Fibroblast of villous mesenchyme (primary cell): ENCODE measurements around the gene ITPRID1. TPM values are rescaled to one million over a fixed set of nuclear protein-coding genes. Genes with fewer than 3 reads are reported as not detected.

Experiments
- DNase-seq: peaks from one replicate; pipeline ENCODE4 v3.0.0-alpha.2; 2010; ENCODE audit warnings: low read depth
- H3K4me3 ChIP-seq: 2 replicates; pipeline ENCODE4 v1.5.1; 2011; ENCODE audit warnings: low read depth, mild to moderate bottlenecking, low read length
- CTCF ChIP-seq: IDR thresholded peaks from 2 replicates; pipeline ENCODE4 v1.5.1; 2012; ENCODE audit warnings: low read depth, mild to moderate bottlenecking, low read length; ENCODE audit not compliant: insufficient read depth
- total RNA-seq: library from RNA; depleted of rRNA; stranded (reverse); fragments of >200 nt; gene quantifications from 2 replicates; pipeline ENCODE4 v1.2.3, GENCODE V29; 2012

Gene ITPRID1
- total RNA-seq, 1 donor, result not detected

GRCh38 chr7:31476941-31477677 is 36.8 kb upstream of the ITPRID1 start:
- DNase-seq, result no peak
- no peak for TF ChIP-seq CTCF
- H3K4me3 ChIP-seq, result no peak overlapping the region

GRCh38 chr7:31478018-31478417 is 35.9 kb upstream of the ITPRID1 start:
- no peak overlapping the region for H3K4me3 ChIP-seq
- no peak for DNase-seq
- no peak for TF ChIP-seq CTCF

GRCh38 chr7:31478721-31479120 is 35.2 kb upstream of the ITPRID1 start:
- TF ChIP-seq CTCF, result no peak
- DNase-seq, result no peak
- H3K4me3 ChIP-seq, result no peak overlapping the region

DNA sequence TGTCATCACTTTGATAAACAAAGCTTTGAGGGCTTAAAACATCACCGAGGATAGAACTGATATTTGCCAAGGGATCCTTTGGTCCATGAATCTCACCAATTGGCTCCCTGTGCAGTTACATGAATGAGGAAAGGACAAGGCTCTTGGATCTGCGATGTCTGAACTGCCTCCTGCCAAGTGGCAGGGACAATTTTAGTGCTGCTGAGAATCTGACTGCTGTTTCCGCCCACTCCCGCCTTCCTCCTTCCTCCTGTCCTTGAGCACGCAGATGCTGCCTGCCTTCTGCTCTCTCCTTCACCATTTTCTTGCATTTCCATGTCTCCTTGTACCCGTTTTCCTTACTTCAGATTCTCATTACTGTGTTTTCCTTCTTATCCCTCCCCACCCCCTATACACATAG is 26.8 kb upstream of the ITPRID1 start:
- no peak overlapping the region for H3K4me3 ChIP-seq
- DNase-seq, result no peak
- no peak for TF ChIP-seq CTCF

DNA sequence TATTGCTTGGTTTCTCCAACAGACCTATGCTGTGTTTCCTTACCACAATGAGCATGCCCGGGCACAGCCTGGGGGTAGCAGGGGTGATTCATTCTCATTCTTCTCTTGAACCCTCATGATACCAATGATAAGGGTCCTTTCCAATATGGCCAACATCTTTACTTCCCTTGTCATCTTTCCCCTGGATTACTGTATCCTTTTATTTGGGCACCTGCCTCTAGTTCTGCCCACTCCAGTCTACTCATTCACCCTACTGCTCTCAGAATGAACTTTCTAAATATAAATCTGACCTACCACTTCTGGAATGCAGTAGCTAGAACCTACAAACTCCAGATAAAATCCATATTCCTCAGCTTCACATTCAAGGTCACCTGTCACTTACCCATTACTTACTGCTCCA is 26.4 kb upstream of the ITPRID1 start:
- no peak for DNase-seq
- no peak overlapping the region for H3K4me3 ChIP-seq
- TF ChIP-seq CTCF, result no peak

DNA sequence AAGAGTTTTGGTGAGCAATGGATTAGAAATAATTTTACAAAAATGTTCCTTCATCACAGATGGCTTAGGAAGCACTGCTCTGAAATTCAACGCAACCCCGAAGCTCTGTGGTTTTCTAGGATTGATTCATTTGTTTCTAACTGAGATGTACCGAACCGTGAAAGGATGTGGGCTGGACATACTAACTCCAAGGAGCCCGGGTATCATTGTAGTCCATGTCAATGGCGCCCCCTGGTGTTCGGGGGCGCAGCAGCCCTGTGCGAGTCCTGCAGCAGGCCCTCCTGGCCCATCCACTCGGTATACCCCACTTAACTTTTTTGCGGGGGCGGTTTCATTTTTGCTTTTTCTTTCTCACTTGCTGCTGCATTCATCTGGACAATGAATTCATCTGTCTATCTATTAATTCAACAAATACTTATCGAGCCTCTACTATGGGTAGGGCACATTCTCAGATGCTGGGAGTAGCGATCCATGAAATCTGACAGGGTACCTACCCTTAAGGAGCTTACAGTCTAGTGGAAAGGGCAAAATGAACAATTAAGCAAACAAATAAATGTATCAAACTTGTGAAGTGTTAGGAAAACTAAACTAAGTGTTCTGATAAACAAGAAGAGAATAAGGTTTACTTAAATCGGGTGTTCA is 25.2 kb upstream of the ITPRID1 start:
- TF ChIP-seq CTCF, result peak; percentile 26
- H3K4me3 ChIP-seq, result no peak overlapping the region
- no peak for DNase-seq
